H7 (cell line): Measurements from ENCODE around the gene KCNQ1OT1. TPM values are rescaled to one million over a fixed set of nuclear protein-coding genes. Genes with fewer than 3 reads are reported as not detected.

ENCODE experiments used
- DNase-seq: peaks from one replicate; pipeline ENCODE4 v3.0.0; 2012
- H3K27me3 ChIP-seq: 2 replicates; pipeline ENCODE4 v1.6.0; 2011; ENCODE audit warnings: mild to moderate bottlenecking, low read length; ENCODE audit not compliant: control insufficient read depth, insufficient read depth
- H3K36me3 ChIP-seq: replicated peaks from 2 replicates; pipeline ENCODE4 v1.5.1; 2011; ENCODE audit warnings: low read length; ENCODE audit not compliant: control insufficient read depth, insufficient read depth
- H3K4me3 ChIP-seq: 2 replicates; pipeline ENCODE4 v1.5.1; 2011; ENCODE audit warnings: low read depth, mild to moderate bottlenecking, control low read depth, low read length, moderate library complexity; ENCODE audit not compliant: insufficient read depth
- total RNA-seq: library from RNA; depleted of rRNA; stranded (reverse); fragments of >200 nt; shearing (Covaris generic); gene quantifications from 2 replicates; pipeline ENCODE4 v1.2.3, GENCODE V29; 2014

Gene KCNQ1OT1
- total RNA-seq, 1 experiment from 2014 or later, result 0.83 TPM

DNA sequence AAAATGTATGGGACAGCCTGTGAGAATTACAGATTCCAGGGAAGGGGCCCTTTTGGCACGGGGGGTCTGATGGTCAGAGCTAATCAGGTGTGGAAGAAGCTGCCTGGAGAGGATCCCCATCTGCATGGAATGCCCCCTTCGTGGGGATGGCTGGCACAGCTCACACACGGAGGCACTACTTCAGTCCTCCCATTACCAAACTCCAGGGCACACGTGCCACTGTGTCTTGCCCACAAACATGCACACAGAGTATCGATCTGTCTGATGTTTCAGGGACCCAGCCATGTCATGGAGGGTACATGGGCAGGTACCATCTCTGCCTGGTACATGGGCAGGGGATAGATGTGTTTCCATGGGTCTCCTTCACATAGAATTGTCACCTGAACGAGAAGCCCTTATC lies 14.7 kb downstream of the KCNQ1OT1 start:
- DNase-seq, result no peak
- no peaks in the 10 kb centered on the region; the same call in 1 of the 2 replicates for H3K36me3 ChIP-seq
- H3K27me3 ChIP-seq, result no peaks in the 10 kb centered on the region
- no peak overlapping the region for H3K4me3 ChIP-seq

DNA sequence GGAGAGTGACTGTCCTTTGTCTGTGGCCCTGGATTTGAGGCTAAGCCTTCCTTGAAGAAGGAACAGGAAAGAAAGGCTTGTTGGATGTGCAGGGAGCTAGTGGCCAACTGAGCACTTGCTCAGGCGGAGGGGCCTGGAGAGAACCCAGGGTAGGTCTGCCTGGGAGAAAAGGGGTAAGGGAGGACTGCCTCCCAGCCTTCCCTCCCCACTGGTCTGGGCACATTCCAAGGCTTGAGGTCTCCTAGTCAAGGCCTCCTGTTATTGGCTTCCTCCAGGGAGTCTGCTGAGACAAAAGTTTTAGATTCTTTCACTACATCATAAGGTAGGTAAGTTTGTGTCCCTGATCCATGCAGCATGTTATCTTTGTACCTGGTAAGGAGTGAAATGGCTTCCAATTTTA lies 15.2 kb downstream of the KCNQ1OT1 start:
- no peaks in the 10 kb centered on the region; the same call in 1 of the 2 replicates for H3K36me3 ChIP-seq
- no peak for DNase-seq
- H3K27me3 ChIP-seq, result no peaks in the 10 kb centered on the region
- no peak overlapping the region for H3K4me3 ChIP-seq

DNA sequence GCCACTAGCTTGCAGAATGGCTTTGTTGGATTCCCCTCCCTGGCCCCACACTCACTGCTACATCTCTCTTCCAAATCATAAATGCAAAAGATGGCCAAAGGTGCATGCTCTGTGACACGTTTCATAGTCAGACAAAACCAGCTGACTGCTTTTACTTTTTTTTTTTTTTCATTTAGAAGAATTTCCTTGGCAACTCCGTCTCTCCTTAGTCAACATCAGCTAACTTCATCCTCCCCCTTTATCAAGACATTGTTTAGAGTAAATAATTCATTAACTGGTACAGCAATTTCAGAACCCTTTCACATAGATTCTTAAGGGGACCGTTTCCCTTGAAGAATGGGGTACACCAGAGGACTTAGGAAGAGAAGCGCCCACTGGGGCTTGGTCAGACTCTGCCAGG lies 16.0 kb downstream of the KCNQ1OT1 start:
- DNase-seq, result no peak
- Histone ChIP-seq H3K27me3 (no peaks in the 10 kb centered on the region), H3K4me3 (no peak overlapping the region), H3K36me3 (no peaks in the 10 kb centered on the region; the same call in 1 of the 2 replicates)

DNA sequence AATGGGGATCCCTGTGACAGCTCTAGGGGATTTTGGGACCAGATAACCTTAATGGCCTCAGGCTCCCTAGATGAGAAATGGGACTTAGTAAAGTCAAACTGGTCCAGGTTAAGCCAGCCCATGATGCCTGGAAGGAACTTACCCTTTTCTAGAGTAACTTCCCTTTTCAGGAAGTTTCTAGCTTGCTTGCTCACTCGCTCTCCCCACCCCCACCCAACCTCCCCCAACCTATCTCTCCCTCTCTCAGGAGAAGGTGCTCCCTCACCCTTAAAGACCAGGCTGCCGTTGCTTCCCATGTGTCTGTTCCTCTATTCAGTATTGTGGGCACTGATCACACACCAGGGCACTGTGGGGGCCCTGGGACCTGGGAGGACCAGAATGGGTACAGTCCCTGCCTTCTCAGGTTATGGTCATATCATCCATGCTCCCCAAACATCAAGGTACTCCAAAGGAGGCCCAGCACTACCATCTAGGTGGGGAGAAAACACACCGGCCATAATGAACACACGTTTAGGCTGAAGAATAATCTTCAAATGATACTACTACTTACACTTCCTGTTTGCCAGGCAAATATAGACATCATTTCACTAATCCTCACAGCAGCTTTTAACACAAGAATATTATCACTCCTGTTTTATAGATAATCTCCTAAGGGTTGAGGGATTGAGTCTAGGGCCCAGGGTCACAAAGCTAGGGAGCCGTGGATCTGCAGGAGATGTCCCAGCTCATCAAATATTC lies 18.2 kb downstream of the KCNQ1OT1 start:
- Histone ChIP-seq H3K27me3 (no peaks in the 10 kb centered on the region), H3K4me3 (no peak overlapping the region), H3K36me3 (no peaks in the 10 kb centered on the region; the same call in 1 of the 2 replicates)
- DNase-seq, result no peak

DNA sequence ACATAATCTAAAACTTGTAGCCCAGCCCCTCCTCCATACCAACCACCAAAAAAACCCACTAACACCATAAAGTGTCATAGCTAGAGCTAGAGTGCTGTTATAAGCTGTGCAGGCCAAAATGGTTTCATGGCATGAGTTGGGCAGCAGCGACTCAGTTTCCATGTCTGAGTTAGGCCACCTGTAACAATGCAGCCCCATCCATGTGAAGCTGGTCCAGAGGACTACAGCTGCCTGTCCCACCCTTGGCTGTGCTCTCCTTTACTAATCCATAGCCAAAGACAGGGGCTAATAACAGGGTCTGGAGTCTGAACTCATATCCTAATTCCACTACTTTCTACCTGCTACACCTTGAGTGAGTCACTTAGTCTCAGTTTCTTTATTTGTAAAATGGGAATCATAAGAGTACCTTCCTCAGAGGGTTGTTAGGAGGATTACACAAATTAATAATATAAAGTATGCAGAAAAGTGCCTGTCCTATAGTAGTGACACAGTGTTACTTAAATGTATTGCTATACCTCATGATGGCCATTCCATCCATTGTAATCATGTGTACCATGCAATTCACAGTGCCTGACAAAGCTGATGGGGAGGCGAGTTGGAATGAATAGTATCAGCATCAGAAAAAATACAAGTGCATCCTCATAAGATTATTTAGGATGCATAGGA lies 20.6 kb downstream of the KCNQ1OT1 start:
- H3K4me3 ChIP-seq, result no peak overlapping the region
- H3K36me3 ChIP-seq, result no peaks in the 10 kb centered on the region; the same call in 1 of the 2 replicates
- DNase-seq, result no peak
- no peaks in the 10 kb centered on the region for H3K27me3 ChIP-seq

DNA sequence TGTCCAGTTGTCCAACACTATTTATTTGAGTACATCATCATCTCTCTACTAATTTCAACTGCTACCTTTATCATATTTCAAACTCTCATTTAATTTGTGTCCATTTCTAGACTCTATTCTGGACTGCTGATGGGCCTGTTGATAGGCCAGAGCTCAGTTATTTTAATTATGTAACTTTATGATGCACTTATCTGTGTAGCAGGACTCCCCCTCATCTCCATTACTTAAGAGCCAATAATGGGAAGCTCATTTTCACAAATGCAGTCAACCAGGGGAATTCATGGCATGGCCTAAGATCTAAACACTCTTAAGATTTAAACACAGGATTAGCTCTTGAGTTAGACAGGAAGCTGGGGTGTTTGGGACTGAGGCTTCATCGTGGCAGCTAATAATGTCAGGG lies 21.4 kb downstream of the KCNQ1OT1 start:
- no peak for DNase-seq
- H3K4me3 ChIP-seq, result no peak overlapping the region
- no peaks in the 10 kb centered on the region; the same call in 1 of the 2 replicates for H3K36me3 ChIP-seq
- no peaks in the 10 kb centered on the region for H3K27me3 ChIP-seq

DNA sequence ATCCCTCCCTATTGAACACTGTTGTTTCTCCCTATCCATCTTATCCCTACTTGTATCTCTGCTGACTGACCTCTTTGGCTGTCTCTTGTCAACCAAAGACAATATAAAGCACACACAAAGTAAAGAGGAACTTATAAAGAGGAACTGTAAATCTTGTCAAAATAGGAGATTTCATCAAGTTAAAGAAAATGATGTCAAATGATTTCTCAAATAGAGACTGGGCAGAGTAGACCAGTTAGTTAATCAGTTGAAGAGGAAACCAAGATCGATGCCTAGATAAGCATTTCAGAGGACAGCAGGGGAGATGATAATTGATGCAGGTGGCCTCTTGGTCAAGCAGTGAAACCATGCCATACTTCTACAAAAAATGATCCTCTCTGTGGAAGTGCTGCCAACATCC lies 22.7 kb downstream of the KCNQ1OT1 start:
- no peak overlapping the region for H3K4me3 ChIP-seq
- no peaks in the 10 kb centered on the region; the same call in 1 of the 2 replicates for H3K36me3 ChIP-seq
- no peaks in the 10 kb centered on the region for H3K27me3 ChIP-seq
- no peak for DNase-seq

DNA sequence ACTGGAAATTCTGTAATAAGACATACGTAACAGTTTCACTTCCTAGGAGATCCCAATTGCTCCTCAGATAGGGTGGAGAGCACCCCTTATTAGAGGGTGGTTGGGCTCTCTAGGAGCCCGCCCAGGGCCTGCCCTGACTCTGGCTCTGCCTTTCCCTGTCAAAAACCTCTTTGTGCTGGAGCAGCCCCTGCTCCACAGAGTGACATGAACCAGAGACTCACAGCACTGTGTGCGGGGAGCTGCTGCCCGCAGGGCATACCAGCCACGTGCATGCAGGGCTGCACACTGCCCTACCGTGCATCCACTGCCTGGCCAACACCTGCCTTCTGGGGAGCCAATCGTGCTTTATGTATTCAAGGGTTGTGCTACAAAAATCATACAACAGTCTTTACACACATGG lies 24.3 kb downstream of the KCNQ1OT1 start:
- H3K27me3 ChIP-seq, result no peaks in the 10 kb centered on the region
- no peaks in the 10 kb centered on the region for H3K36me3 ChIP-seq
- no peak overlapping the region for H3K4me3 ChIP-seq
- DNase-seq, result no peak

DNA sequence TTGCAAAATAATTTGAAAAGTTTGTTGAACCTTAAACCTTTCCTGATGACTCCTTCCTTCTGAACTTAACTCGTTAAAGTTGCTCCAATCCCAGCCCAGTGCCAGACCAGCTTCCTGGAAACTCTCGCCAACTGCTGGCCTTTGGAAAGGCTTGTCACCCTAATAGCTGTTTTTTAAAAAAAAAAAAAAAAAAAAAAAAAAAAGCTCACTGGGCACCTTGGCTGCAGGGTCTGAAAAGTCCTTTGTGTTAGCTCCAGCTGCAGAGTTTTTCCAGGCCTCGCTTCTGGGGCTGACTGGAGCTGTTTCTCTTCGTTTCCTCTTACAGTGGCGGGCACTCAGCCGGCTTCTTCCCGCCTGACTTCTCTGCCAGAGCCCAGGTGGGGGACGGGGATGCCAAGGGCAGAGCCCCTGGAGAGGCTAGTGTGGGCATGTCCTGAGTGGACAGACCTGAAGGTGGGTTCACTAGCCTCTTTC lies 25.1 kb downstream of the KCNQ1OT1 start:
- DNase-seq, result no peak
- Histone ChIP-seq H3K4me3 (no peak overlapping the region), H3K27me3 (no peaks in the 10 kb centered on the region), H3K36me3 (no peaks in the 10 kb centered on the region)

DNA sequence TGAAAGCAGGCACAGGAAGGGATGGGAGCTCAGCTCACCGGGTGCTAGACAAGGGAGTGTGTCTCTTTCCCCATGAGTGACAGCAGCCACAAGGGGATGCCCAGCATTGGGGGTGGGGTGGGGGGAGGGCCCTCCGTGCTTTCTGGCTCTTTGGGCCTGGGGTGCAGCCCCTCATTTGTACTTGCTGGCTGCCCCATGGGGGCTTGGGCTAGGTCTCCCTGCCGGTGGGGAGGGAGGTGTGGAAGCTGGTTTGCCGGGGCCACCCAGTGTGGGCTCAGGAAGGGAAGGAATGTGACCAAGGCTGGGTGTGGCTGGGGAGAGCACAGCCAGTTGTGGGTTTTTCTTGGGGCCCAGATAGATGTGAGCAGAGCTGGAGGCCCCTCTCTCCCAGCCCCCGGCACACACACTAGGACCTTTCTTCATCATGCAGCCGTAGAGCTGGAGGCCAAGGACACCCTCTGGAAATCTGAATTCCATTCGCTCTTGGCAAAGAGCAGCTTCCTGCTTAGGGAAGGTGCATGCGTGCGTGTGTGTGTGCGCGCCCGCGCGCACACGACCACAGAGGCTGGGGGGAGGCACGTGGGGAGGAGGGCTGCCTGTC lies 25.8 kb downstream of the KCNQ1OT1 start:
- no peak overlapping the region for H3K4me3 ChIP-seq
- no peaks in the 10 kb centered on the region for H3K36me3 ChIP-seq
- H3K27me3 ChIP-seq, result no peaks in the 10 kb centered on the region
- peak; percentile 57 for DNase-seq

DNA sequence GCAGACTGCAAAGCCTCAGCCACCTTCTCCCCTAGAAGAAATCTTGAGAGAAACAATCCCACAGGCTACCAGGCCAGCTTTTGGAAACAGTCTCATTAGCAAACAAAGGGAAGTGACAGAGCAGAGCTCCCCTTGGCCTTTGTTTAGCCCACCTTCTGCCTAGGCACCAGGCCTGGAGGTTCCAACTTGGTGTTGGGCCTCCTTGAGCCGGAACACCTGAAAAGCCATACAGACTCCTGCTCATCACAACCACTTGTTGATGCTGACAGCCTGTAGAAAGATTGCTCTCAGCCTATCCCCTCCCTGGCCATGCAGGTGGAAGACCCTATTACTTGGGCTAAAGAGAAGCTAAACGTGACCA lies 26.6 kb downstream of the KCNQ1OT1 start:
- no peaks in the 10 kb centered on the region for H3K36me3 ChIP-seq
- no peaks in the 10 kb centered on the region for H3K27me3 ChIP-seq
- DNase-seq, result no peak
- H3K4me3 ChIP-seq, result no peak overlapping the region

DNA sequence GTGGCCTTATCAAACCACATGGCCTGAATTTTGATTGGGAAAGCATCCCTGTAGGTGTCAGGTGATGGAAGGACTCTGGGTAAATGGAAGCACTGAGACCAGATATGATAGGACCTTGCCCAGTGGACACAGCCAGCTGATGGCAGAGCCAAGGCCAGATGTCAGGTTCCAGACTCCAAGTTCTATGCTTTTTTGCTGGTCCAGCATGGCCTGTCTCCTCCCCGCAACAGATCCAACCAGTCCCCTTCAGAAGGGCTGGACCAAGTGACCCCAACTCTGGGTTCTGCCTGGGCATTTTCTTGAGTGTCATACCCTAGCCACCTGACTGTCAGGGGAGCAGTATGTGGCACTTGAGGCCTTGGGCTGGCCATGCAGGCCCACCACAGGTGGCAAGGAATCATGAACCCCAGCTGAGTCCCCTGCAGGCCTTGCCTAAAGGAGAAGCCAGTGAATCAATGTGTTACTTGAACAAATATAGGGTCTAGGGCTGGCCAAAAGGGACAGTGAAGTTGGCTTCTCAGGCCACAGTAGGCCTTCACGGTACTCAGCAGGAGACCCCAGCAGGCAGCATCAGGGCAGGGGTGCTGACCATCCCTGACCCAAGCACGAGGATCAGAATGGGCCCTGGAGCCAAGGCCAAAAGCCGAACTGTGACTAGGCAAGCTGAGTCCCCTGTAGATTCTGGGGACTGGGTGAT lies 27.1 kb downstream of the KCNQ1OT1 start:
- no peak overlapping the region for H3K4me3 ChIP-seq
- DNase-seq, result no peak
- H3K27me3 ChIP-seq, result no peaks in the 10 kb centered on the region
- H3K36me3 ChIP-seq, result no peaks in the 10 kb centered on the region; the same call in 1 of the 2 replicates

DNA sequence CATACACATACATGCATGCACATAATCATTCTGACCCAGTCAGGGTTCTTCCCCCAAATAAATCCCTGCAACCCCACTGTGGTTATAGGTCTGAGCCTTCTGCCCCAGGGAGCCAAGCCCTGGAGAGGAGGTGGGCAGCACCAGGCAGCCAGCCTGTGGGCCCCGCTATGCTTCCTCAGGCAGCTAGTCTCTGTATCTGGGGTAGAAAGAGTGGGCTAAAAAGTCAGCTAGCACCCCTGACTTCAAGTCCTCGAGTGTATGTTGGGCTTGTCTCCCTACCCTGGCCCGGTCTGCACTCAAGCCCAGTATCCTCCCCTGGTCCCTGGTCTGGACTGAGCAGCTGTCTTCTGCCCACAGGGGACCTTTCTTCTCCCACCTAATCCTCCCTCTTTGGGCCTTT lies 28.0 kb downstream of the KCNQ1OT1 start:
- Histone ChIP-seq H3K36me3 (no peaks in the 10 kb centered on the region; the same call in 1 of the 2 replicates), H3K27me3 (no peaks in the 10 kb centered on the region), H3K4me3 (no peak overlapping the region)
- DNase-seq, result no peak

DNA sequence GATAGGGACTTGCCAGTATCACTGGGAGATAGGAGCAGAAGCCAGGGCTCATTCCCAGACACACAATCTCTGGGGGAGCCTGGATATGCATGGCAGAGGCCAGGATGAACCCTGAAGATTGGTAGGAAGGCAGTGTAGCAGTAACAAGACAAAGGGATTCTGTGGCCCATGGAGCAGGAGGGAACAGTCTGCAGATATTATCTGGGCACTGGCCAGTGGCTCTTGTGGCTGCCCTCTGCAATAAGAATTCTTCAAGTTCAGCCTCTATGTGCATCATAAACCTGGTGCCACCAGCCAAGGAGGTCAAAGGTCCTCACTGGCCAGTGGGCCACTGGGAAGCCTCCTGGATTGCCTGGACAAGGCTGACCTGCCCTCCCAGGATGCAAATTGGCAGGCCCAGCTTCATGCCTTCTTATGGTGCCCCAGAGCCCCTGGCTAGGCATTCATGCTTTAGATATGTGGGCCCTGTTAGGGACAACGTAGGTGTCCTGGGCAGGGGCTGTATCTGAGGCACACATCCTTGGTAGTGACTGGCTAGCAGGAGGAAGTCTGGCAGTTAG lies 29.2 kb downstream of the KCNQ1OT1 start:
- Histone ChIP-seq H3K27me3 (no peaks in the 10 kb centered on the region), H3K36me3 (no peaks in the 10 kb centered on the region; the same call in 1 of the 2 replicates), H3K4me3 (no peak overlapping the region)
- no peak for DNase-seq
